Suppressor macrophage treated with lipopolysaccharide for 4 hours (primary cell): ENCODE results near the gene ARRDC1.
"Not testable (repeated sequence)": the region's sequence is repeated elsewhere in the genome, so short reads cannot be mapped to it uniquely, and the experiment has no call there.

Source experiments
- DNase-seq: peaks from one replicate; pipeline ENCODE4 v3.0.0-alpha.2; 2020

The ARRDC1 gene, protein sequence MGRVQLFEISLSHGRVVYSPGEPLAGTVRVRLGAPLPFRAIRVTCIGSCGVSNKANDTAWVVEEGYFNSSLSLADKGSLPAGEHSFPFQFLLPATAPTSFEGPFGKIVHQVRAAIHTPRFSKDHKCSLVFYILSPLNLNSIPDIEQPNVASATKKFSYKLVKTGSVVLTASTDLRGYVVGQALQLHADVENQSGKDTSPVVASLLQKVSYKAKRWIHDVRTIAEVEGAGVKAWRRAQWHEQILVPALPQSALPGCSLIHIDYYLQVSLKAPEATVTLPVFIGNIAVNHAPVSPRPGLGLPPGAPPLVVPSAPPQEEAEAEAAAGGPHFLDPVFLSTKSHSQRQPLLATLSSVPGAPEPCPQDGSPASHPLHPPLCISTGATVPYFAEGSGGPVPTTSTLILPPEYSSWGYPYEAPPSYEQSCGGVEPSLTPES

DNA sequence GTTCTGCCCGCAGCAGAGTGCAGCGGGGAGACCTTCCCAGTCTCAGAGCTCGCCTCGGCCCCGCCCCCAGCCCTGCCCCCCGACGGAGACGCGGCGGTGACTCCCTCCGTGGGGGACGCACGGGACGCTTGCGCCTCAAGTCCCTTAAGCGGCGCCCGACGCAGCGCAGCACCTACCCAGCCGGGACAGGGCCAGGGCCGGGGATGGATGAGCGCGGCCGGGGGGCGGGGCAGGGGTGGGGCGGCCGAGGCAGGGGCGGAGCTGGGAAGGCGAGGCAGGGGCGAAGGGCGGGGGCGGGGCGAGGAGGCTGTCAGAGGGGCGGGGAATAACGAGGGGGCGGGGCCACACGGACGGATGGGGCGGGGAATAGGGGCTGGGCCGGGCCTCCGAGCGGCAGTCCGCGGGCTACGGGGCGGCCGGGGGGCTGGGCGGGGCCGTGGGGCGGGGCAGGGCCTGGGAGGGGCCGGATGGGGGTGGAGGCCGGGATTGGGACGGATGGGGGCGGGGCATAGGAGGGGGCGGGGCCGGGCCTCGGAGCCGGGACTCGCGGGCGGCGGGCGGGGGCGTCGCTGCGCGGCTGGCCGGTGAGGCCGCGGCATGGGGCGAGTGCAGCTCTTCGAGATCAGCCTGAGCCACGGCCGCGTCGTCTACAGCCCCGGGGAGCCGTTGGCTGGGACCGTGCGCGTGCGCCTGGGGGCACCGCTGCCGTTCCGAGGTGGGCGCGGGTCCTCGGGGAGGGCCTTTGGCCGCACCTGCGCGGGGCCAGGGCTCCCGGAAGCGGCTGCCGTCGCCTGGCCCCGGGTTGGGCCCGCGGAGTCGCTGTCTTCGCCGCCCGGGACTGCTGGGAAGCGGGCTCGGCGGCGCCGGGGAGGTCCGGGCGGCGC lies at the start of gene ARRDC1:
Gene ARRDC1, plus strand, starts transcription at position 566 of the 884 bp plus-strand sequence. Its CDS starts 32 bp downstream, at position 598.
- DNase-seq, result peak; percentile 97

DNA sequence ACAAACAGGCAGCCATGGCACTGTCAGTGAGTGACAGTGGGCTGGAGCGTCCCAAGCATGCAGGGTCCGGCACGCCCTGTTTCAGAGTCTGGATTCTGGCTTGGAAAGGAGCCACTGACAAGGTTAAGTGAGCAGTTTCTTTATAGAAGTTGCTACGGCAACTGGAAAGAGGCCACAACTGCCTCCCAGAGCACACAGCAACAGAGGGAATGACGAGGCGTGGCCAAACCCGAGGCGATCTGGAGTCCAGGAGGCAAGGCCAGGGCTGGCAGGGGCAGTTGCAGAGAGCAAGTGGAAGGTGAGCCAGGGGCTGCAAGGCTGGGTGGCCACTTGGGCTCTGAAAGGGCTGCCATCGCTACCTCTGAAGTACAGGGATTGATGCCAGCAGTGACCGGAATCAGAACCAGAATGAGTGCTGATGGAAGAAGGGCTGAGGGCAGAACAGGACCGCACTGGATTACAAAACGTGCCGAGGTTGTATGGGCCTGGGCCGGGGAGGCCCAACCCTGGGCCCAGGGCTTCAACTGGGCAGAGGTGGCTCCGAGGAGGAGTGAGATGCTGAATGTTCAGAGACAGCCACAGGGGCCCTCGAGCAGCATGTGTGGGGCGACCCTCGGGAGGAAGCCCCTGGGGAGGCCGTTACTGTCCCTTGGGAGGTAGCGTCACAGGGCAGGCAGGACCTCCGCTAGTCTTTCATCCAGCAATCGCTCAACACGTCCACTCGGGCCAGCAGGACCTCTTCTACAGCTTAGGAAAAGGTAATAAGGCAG lies 49.2 kb upstream of the ARRDC1 start:
- DNase-seq, result no peak

DNA sequence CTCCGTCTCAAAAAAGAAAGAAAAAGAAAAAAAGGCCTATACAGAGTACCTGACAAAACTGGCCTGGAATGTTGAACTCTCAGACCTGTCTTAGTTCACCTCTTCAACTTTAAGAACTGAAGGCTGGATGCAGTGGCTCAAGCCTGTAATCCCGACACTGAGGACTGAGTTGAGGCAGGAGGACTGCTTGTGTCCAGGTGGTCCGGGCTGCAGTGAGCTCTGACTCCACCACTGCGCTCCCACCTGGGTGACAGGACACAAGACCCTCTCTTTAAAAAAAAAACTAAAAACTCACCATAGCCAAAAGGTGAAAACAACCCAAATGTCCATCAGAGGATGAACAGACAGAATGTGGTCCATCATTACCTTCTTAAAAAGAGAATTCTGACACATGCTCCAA lies 47.4 kb upstream of the ARRDC1 start:
- no peak for DNase-seq

DNA sequence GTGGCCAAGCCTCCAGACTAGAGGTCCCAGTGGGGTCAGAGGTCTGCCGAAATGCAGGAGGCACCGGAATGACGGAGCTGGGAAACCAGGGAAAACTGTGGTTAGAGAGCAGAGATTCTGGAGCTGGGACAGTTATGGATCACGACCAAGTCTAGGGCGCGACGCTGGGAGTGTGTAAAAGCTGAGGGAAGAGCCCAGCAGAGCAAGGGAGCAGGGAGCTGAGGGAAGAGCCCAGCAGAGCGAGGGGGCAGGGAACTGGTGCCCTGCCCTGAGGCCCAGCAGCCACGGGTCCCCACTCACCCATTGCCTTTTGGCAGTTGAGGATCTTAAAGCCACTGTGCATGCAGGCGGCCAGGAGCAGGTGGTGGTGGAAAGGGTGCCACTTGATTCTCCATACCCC lies 41.4 kb upstream of the ARRDC1 start:
- no peak for DNase-seq

DNA sequence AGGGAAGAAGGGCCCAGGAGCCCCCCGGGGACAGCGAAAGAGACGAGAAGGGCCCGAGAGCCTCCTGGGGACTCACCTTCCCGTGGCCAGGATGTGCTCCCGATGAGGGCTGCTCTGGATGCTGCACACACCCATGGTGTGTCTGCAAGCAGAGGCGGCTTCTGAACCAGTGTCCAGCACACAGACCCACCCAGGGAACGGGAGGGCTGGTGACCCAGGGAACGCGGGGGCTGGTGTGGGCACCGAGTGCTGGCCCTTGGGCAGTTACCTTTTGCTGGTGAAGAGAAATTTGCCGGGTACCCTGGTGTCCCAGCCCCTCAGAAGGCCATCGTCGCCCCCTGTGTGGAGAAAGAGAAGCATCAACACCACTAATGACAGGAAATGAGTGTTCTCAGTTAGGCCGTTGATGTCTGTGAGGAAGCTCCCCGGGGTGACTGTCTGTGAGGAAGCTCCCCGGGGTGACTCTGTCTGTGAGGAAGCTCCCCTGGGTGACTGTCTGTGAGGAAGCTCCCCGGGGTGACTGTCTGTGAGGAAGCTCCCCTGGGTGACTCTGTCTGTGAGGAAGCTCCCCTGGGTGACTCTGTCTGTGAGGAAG lies 40.6 kb upstream of the ARRDC1 start:
- DNase-seq, result no peak

DNA sequence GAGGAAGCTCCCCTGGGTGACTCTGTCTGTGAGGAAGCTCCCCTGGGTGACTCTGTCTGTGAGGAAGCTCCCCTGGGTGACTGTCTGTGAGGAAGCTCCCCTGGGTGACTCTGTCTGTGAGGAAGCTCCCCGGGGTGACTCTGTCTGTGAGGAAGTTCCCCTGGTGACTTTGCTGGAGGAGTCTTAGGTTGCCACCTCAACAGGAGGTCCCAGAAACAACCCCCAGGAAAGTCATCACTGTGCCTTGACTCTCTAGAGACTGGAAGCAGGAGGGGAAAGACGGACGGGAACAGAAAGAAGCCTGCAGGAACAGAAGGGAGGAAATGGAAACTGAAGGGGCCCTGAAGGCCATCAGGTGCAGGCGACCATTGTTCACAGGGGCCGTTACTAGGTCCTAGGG lies 37.0 kb upstream of the ARRDC1 start:
- DNase-seq, result not testable (repeated sequence)

DNA sequence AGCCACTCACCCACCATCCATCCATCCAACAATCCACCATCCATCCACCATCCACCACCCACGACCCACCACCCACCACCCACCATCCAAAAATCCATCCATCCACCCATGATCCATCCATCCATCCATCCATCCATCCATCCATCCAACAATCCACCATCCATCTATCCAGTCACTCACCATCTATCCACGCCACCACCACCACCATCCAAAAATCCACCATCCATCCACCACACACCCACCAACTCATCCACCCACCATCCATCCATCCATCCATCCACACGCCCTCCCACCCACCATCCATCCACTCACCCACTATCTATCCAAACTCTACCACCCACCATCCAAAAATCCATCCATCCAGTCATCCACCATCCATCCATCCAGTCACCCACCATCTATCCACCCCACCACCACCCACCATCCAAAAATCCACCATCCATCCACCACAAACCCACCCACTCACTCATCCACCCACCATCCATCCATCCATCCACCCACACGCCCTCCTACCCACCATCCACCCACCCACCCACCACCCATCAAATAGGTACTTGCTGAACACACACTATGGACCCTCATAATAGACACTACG lies 35.8 kb upstream of the ARRDC1 start:
- no peak for DNase-seq

DNA sequence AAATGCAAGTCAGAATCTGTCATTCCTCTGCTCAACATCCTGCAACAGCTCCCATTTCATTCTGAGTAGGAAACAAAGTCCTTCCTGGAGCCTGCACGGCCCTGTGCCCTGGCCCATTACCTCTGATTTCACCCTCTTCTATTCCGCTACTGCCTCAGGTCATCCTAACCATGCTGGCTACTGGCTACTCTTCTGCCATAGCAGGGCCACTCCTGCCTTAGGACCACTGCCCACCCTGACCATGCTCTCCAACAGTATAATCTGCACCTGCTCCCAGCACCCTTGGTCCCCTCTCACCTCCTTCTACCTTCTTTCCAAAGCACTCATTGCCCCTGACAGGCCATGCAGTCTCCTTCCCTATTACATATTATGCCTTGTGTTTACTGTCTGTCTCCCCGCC lies 34.9 kb upstream of the ARRDC1 start:
- no peak for DNase-seq

DNA sequence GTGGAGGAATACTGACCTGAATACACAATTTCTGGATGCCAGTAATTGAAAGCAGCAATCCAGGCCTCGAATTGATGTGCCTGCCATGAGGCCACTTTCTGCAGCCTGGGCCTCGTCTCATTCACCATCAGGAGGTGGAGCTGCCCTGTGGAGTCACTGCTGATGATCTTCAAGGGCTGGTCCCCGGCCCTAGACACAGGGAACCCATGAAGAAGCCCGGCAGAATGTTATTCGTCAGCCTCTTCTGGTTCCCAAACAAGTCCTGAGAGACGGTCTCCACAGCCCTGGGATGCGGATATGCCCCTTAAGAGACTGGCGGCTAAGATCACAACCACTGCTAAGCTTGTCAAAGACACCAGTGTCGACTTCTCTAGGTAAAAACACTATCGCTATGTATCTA lies 31.3 kb upstream of the ARRDC1 start:
- no peak for DNase-seq

DNA sequence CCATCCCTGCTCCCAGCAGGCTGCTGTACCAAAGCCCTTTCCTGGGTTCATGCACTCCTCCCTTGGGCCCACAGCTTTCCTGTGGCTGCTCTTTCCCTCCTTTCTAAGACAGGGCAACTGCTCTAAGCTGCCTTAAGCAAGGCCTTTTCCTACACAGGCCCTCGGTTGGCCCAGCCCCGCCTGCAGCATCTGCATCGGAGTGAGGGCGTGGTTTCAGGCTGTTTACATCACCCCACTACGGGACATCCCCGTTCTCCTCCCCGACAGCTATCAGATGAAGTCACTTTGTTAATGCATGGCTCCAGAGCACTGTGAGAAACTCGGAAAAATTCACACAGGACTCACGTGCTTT lies 30.1 kb upstream of the ARRDC1 start:
- DNase-seq, result no peak

DNA sequence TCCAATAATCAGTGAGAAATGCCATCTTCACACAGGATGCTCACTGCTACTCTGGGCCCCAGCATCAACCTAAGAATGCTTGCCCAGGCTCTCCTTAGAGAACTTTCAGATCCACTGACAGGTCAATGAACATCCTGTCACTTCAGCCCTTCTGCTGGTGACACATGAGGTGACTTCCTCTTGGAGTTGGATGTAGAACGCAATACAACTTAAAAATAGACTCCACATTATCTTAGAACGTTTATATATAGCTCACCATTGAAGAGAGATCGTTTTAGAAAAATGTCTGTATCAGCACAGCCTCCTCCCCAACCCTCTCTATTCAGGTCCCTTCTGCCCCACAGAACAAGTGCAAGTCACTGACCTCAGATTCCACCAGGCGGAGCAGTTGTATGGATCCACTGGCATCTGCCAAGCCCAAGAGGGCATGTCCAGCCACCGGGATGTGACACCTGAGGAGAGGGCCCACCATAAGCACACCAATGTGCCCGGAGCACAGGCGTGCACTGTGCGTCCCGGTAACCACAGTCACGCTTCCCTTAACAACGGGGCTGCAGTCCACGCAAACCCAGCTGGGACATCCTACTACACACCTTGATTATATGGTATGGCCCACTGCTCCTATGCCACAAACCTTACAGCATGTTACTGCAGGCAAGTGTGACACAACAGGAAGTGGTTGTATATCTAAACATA lies 29.6 kb upstream of the ARRDC1 start:
- DNase-seq, result no peak

DNA sequence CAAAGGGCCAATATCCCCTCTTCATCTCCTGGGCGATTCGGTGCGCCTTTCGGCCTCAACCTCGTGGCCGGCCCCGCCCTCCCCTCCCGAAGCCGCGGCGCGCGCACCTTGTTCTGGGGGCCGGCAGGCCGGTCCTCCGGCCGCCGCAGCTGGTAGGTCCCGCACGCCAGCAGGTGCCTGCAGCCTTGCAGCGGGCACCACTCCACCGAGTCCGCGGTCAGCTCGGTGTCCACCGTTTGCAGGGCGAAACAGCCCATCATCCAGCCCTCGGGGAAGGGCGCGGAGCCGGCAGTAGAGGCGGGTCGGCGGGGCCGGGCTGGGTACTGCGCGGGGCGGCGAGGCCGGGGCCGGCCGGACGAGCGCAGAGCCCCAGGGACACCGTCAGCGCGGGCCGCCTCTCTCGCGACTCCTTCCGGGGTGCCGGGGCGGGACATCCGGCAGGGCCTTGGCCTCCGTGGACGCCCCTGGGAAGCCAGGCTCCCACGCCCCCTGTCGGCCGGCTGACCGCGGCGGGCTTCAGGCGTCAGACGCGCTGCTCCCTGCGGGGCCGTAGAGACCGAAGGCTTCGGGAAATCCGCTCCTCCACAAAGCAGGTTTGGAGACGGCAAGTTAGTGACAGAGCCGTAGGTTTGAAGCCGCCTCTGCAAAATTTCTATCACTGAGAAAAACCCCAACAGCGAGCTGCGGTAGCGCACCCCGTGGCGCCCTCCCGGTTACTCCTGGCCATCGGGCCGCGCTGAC lies 26.8 kb upstream of the ARRDC1 start, which contains the start of gene DPH7:
Gene DPH7, minus strand, starts transcription at position 408 of the 741 bp plus-strand sequence. Its CDS starts 148 bp downstream, at position 260.
- peak; percentile 99 for DNase-seq

DNA sequence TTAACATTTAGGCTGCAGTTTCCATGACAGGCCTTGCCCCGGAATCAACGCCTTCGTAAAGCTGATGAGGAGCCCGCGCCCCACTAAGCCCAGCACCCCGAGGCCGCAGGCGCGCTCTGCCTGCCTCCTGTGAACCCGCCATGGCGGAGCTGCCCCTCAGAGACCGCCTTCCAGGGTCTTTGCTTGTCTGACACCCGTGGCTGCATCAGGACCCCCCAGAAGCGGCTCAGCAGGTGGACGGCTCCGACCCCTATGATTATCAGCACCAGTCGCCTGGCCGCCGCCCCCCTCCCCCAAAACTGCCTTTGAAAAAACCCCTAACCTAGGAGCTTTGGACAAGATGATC lies 26.3 kb upstream of the ARRDC1 start:
- DNase-seq, result no peak

DNA sequence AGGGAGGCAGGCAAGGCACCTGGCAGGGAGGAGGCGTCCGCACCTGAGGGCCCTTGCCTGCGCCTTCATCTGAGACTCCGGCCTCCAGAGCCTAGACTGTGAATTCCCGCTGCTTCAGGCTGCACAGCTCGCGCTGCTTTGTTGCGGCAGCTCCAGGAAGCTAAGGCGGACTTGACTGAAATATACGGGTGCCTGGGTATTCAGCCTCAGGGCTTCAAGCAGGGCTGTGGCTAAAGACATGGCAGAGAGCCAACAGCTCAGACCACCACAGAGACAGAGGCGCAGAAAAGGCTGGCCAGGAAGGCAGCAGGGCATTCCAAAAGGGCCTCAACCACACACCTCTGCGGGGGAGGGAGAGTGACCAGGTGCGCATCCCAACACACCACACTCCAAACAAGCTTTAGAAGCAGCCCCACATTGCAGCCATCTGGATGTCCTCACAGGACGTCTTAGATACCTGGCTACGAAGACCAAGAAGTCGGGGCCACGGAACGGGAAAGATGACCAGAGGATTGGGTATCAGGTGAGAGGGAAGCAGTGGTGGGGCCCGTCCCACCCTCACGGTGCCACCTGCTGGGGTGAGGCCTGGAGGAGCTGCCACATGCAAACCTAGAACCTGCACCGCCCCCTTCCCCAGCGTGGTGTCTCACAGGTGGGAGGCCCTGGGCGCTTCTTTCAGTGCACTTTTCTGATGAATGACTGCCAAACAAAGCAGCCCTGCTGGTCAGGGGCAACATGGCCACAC lies 25.1 kb upstream of the ARRDC1 start:
- no peak for DNase-seq

DNA sequence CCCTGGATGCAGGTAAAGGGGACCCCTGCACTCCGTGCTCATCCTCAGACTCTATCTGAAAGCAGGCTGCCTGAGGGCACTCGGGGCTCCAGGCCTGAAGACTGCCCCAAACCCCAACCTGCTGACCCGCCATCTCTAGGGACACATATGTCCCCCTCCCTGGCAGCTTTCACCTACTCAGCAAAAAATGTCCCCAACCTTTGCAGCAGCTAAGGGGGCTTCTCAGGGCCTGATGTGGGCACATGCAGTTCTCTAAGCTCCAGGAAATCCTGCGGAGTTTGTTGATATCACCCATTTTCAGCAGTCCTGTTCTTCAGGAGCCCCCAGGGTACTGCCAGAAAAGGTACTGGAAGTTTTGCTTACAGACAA lies 24.5 kb upstream of the ARRDC1 start:
- no peak for DNase-seq

DNA sequence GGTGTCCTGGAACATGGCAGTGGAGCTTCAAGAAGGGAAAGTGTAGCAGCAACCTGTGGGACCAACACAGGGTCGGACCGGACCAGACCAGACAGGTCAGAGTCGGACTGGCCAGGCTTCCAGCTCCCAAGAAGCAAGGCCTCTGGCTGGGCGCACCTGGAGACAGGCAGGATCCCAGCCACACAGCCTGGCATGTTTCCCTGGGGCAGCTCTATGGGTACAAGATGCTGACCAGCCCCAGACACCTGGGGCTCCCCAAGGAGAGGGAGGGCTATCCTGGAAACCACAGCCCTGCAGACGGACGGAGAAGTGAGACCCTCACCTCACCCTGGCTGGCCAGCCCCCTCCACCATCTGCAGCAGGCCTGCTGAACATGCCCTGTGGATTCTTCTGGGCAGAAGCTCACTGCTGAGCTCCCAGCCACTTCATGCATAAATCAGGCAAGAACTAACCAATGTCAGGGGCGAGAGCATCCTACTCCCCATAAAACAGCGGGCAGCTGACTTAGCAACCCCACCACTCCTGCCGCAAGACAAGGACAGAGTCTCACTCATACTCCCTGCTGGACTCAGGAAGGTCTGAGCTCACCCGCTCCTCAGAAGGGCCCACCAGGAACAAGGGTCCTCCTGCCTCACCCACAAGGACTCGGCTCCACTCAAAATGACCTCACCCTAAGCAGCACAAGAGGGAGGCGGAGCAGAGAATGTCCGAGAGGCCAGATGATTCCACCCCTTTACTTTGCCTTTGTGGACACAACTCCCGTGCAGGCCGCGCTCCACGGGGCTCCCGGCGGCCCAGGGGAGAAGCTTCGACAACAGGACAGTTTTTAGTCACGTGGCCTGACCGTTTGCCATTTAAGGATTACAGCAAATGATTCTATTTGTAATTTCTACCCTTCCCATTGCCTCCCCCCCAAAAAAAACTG lies 23.9 kb upstream of the ARRDC1 start:
- DNase-seq, result no peak

DNA sequence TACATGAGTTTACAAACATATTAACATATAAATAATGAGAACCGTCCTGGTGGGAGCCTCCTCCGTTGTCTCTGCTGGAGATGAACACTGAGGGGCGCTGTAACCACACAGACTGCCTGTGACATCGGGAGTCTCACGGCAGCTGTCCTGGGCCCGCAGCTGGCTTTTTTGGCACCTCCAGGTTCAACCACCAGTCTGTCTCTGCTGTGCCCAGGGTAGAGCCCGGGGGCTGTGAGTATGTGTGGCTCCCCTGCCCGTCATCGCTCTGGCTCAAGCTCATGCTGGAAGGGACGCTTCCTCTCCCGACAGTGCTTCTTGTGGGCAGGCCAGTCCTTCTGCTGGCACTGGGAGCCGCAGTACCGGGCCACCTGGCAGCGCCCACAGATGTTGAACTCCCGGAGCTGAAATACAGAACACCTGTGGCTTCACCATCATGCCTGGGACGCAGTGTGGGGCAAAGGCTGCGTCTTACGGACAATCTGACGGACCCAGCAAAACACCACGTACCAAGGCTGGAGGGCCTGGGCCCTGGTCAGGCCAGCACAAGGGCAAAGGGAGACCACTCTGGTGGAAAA lies 23.1 kb upstream of the ARRDC1 start:
- peak; percentile 32 for DNase-seq

DNA sequence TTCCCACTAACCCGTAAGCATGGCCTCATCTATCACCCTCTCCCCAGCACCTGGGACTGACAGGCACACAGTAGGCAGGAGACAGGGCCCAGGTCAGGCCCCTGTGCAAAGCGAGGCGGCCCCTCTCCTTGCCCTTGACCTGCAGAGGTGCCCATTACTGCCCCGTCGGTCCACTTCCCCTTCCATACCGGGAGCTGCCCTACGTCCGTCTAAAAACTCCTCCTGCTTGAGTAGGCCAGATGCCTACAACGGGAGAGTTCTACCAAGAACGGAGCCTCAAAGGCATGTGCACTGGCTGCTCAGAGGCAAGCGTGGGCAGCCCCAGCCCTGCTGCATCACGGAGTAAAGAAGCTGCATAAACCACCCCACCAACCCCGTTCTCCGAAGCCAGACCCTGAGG lies 22.1 kb upstream of the ARRDC1 start:
- no peak for DNase-seq

DNA sequence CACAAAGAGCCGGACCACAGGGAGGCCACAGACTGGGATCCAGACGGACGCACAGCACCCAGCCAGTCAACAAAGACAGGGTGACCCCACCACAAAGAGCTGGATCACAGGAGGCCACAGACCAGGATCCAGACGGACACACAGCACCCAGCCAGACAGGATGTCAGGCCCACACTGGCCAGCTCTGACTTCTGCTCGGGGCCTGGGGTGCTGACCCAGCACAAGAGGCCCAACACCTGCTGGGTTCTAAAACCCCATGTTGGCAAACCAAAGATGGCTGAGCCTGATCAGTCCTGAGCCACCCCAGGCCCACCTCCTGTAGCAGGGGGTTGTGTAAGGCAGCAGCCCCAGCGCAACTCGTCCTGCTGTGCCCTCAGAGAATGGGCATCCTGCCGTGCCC lies 21.5 kb upstream of the ARRDC1 start:
- no peak for DNase-seq
